Measurements from ENCODE around the gene BRWD1. TPM values are rescaled to one million over a fixed set of nuclear protein-coding genes. Genes with fewer than 3 reads are reported as not detected.

Gene BRWD1
- total RNA-seq, 2 experiments from 2014 or later, result 84.7 to 92.2 TPM

GRCh38 chr21:39345440-39345839 lies 32.0 kb upstream of the BRWD1 start:
- Mint-ChIP-seq H3K4me3 (peak overlapping the region; percentile 27), H3K4me1 (ENCODE audit: low read depth) (peaks cover 43% of the 10 kb centered on the region)

GRCh38 chr21:39344848-39345247 lies 31.4 kb upstream of the BRWD1 start:
- no peaks in the 10 kb centered on the region for H3K9me3 Mint-ChIP-seq
- Histone ChIP-seq H3K4me1 (ENCODE audit: insufficient read depth, low read length) (peaks cover 20% of the 10 kb centered on the region), H3K9me3 (ENCODE audit: control insufficient read depth in 1 of 2, insufficient read depth in 1 of 2, low read length in 2 of 2) (no peaks in the 10 kb centered on the region), H3K36me3 (ENCODE audit: insufficient read depth, low read length) (peaks cover 48% of the 10 kb centered on the region), H3K4me3 (ENCODE audit: low read length) (no peak overlapping the region), H3K27ac (ENCODE audit: low read depth in 1 of 2, low read length in 2 of 2) (no peak overlapping the region), H3K27me3 (ENCODE audit: control insufficient read depth in 1 of 2, insufficient read depth in 2 of 2, low read length in 2 of 2) (no peaks in the 10 kb centered on the region)
- CTCF ChIA-PET, result no interaction called here
- H3K27ac Mint-ChIP-seq, result peak overlapping the region; percentile 96
- no peak for TF ChIP-seq CTCF (IDR thresholded peaks at IDR 0.05)
- H3K36me3 Mint-ChIP-seq (ENCODE audit: low read depth), result peaks cover 85% of the 10 kb centered on the region
- H3K4me1 Mint-ChIP-seq (ENCODE audit: low read depth), result peaks cover 38% of the 10 kb centered on the region
- intact Hi-C loops (cut with DNase I, micrococcal nuclease), result no loop called here
- POLR2A ChIA-PET, result interaction anchor here (7.2 kb wide), 1 partner anchor 31 kb away, joined by 201 read pairs; the partner anchor contains the start of gene BRWD1
- DNase-seq (no peak), ATAC-seq (ENCODE audit: poor library complexity) (no peak)
- H3K4me3 Mint-ChIP-seq, result no peak overlapping the region
- H3K27me3 Mint-ChIP-seq, result no peaks in the 10 kb centered on the region

More at GRCh38 chr21:39345440-39345839, 32.0 kb upstream of the BRWD1 start:
- ChIA-PET POLR2A (interaction anchor here (1.0 to 7.2 kb wide), 2 partner anchors 32 to 162 kb away, joined by 3 to 201 read pairs; partner anchors contain the start of genes BRWD1 and PSMG1), CTCF (no interaction called here)
- Histone ChIP-seq H3K36me3 (ENCODE audit: insufficient read depth, low read length) (peaks cover 48% of the 10 kb centered on the region), H3K27me3 (ENCODE audit: control insufficient read depth in 1 of 2, insufficient read depth in 2 of 2, low read length in 2 of 2) (no peaks in the 10 kb centered on the region), H3K9me3 (ENCODE audit: control insufficient read depth in 1 of 2, insufficient read depth in 1 of 2, low read length in 2 of 2) (no peaks in the 10 kb centered on the region), H3K27ac (ENCODE audit: low read depth in 1 of 2, low read length in 2 of 2) (no peak overlapping the region), H3K4me3 (ENCODE audit: low read length) (no peak overlapping the region), H3K4me1 (ENCODE audit: insufficient read depth, low read length) (peaks cover 25% of the 10 kb centered on the region)
- TF ChIP-seq CTCF (IDR thresholded peaks at IDR 0.05), result no peak
- DNase-seq (no peak), ATAC-seq (ENCODE audit: poor library complexity) (no peak)
- Mint-ChIP-seq H3K9me3 (no peaks in the 10 kb centered on the region), H3K27me3 (no peaks in the 10 kb centered on the region), H3K27ac (peak overlapping the region; percentile 96), H3K36me3 (ENCODE audit: low read depth) (peaks cover 82% of the 10 kb centered on the region)
- intact Hi-C loops (cut with DNase I, micrococcal nuclease), result no loop called here

GRCh38 chr21:39341249-39341923 lies 28.0 kb upstream of the BRWD1 start:
- CTCF ChIA-PET, result no interaction called here
- TF ChIP-seq CTCF (IDR thresholded peaks at IDR 0.05), result no peak
- peaks cover 60% of the 10 kb centered on the region for H3K36me3 Mint-ChIP-seq (ENCODE audit: low read depth)

More at GRCh38 chr21:39341249-39341923, 28.0 kb upstream of the BRWD1 start:
- Mint-ChIP-seq H3K4me3 (no peak overlapping the region), H3K9me3 (no peaks in the 10 kb centered on the region), H3K27ac (no peak overlapping the region), H3K27me3 (no peaks in the 10 kb centered on the region), H3K4me1 (ENCODE audit: low read depth) (peaks cover 19% of the 10 kb centered on the region)
- Histone ChIP-seq H3K4me1 (ENCODE audit: insufficient read depth, low read length) (peaks cover 7% of the 10 kb centered on the region), H3K4me3 (ENCODE audit: low read length) (no peak overlapping the region), H3K27ac (ENCODE audit: low read depth in 1 of 2, low read length in 2 of 2) (no peak overlapping the region), H3K27me3 (ENCODE audit: control insufficient read depth in 1 of 2, insufficient read depth in 2 of 2, low read length in 2 of 2) (no peaks in the 10 kb centered on the region), H3K36me3 (ENCODE audit: insufficient read depth, low read length) (peaks cover 44% of the 10 kb centered on the region), H3K9me3 (ENCODE audit: control insufficient read depth in 1 of 2, insufficient read depth in 1 of 2, low read length in 2 of 2) (no peaks in the 10 kb centered on the region)
- DNase-seq (no peak), ATAC-seq (ENCODE audit: poor library complexity) (no peak)
- intact Hi-C loops (cut with DNase I, micrococcal nuclease), result no loop called here
- POLR2A ChIA-PET, result interaction anchor here (1.2 kb wide), 1 partner anchor 29 kb away, joined by 3 read pairs; no protein-coding TSS in a partner anchor

Measured in CD4-positive, alpha-beta T cell (primary cell).